Stimulated activated naive CD4-positive, alpha-beta T cell treated with Interleukin-2 at 50 U/mL for 16 hours (primary cell): ENCODE measurements around the gene DDIT3.
"Not testable (repeated sequence)": the region's sequence is repeated elsewhere in the genome, so short reads cannot be mapped to it uniquely, and the experiment has no call there.

Experiments
- DNase-seq: peaks from one replicate; lab custom pipeline; 2025; lab: John Stamatoyannopoulos, UW

Gene DDIT3

GRCh38 chr12:57520053-57520818, at the start of gene DDIT3:
TSS of gene DDIT3 (minus strand) at chr12:57520514. CDS start at chr12:57517406, 3,108 bp downstream.
- DNase-seq: peak; percentile 99

DNA sequence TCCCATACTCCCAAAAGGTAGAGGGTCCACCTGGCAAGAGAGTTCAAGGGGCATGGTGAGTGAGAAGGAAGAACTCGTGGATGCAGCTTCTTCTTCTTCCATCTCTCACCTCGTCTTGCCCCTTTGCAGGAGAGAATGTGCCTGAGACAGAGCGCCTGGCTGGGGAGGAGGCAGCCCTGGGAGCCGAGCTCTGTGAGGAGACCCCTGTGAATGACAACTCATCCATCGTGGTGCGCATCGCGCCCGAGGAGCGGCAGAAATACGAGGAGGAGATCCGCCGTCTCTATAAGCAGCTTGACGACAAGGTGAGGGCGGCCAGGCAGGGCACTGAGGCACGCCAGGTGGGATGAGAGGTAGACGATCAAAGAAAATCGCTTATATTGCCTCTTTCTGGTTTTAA, 49.5 kb upstream of the DDIT3 start:
- no peak for DNase-seq

DNA sequence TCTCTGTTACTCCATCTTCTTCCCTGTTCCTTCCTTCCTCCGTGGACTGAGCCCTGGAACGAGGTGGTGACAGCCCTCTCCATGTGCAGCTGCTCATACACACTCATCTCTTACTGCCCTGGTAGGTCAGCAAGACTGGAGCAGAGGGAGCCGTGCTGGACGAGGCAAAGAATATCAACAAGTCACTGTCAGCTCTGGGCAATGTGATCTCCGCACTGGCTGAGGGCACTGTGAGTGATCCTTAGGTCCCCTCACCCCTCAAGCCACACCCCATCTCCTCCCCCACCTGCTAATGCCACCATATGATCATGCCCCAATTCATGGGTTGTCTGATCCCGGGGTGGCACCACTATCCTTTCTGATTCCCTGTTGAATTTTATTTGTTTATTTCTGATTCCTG, 48.5 kb upstream of the DDIT3 start:
- DNase-seq: no peak

- no peak for DNase-seq
These were observed 43.9 kb upstream of the DDIT3 start for GRCh38 chr12:57564178-57564740.

DNA sequence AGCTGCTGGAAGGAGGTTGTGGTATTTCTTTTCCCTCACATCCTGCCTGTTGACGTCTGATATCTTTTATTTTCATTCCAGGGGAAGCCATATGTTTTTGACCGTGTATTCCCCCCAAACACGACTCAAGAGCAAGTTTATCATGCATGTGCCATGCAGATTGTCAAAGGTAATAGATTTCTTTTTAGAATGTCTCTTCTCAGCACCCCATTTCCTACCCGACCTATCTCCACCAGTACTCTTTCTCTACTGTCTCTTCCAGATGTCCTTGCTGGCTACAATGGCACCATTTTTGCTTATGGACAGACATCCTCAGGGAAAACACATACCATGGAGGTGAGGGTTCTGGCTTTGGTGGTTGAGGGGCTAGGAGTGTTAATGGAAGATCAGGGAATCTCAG, 43.0 kb upstream of the DDIT3 start:
- DNase-seq: no peak

- DNase-seq: not testable (repeated sequence)
These were observed 40.8 kb upstream of the DDIT3 start for GRCh38 chr12:57561117-57561516.

GRCh38 chr12:57560516-57560915, 40.2 kb upstream of the DDIT3 start:
- no peak for DNase-seq

- no peak for DNase-seq
These were observed 38.5 kb upstream of the DDIT3 start for GRCh38 chr12:57558864-57559263.

- DNase-seq: no peak
These were observed 34.6 kb upstream of the DDIT3 start for GRCh38 chr12:57554897-57555296.

DNA sequence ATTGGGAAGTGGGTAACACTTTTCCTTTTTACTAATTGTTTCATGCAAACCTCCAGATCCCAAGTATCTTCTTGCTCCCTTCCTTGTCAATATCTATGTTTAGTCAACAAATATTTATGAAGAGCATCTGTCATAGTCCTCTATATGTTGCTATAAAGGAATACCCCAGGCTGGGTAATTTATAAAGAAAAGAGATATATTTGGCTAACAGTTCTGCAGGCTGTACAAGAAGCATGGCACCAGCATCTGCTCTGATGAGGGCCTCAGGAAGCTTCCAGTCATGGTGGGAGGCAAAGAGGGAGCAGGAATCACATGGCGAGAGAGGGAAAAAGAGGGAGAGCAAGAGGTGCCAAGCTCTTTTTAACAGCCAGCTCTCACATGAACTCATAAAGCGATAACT, 34.1 kb upstream of the DDIT3 start:
- no peak for DNase-seq

- no peak for DNase-seq
These were observed 33.3 kb upstream of the DDIT3 start for GRCh38 chr12:57553343-57554202.

- DNase-seq: no peak
These were observed 32.6 kb upstream of the DDIT3 start for GRCh38 chr12:57552835-57553313.

DNA sequence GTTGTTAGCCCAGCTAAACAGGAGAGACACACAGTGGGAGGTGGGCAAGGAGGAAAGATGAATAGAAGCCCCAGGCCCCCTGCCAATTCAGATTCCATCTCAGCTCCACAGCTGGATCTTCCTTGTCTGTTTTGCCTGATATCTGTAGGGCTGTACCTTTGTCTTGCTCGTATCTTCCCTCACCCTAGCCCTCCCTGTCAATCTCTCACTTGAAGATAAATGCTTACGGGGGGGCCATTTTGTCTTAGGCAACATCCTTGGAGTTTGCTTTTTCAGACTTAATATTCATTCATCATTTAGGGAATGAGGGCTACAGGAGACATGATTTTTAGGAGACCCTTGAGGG, 32.0 kb upstream of the DDIT3 start:
- no peak for DNase-seq

GRCh38 chr12:57551637-57552305, 31.5 kb upstream of the DDIT3 start:
- no peak for DNase-seq

DNA sequence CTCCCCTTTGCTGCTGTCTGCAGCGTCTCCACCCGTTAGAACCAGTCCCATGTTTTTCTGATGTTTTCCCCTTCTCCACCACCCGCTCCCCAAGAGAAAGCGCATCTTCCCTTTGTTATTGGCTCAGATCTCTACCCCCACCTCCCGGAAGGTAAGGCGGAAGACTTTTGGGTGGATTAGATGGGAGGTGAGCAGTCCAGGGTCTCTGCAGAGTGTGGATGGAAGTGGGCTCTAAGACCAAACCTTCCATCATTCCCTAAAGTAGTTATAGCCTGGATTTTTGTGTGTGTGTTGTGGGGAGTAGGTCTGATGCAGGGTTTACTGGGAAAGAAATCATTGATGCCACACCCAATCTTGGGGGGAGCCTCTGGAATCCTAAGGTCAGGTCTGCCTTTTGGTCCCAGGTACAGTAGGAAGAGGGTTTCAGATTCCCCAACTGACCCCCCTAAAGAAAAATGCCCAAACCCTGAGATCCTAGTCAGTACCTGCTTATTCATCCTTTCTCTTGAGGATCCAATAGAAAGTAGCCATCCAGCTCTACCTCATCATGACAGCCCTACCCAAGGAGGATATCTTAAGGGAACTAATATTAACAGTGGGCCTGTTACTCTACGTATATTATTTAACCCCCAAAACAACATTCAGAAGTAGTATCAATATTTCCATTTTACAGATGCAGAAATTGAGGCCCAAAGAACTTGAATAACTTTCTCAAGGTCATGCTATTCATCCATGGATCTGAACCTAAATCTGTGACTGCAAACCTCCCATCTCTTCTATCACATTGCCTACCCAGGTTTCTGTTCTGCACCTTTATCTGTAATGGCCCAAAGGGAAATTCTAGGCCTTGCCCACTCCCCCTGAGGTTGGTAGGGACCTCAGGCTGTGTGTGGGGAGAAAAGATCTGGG, 30.6 kb upstream of the DDIT3 start:
- no peak for DNase-seq

- peak; percentile 22 for DNase-seq
These were observed 29.8 kb upstream of the DDIT3 start, which contains the start of gene KIF5A for GRCh38 chr12:57549909-57550640. TSS of gene KIF5A (plus strand) at chr12:57550044. CDS start at chr12:57550272, 228 bp downstream.

DNA sequence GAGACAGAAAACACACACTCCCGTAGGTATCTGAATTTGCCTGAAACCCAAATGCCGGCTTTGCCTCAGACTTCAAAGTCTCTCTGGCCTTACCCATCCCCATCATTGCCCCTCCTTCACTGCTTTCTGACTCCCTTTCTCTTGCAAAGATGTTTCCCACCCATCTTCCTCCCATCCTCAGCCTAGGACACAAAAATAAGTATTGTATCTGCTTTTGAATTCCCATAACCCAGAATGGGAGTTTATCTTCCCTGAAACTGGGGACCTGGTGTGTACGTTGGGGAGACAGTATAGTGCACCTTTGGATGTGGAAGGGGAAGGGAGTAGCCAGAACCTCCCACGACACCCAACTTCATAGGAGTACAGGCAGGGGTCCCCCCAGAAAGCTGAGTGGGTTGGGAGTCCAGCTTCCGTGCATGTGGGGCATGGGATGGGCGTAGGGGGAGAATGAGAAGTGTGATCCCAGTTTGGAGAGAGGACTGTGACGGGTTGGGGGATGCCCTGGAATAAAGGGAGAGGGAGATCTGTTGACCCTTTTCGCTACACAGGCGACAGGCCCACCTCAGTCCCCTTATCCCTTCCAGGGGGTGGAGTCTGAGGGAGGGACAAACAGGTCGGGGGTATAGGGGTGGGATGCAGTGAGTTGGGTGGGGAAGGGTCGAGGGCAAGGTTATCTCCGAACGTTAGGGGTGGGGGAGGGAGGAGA, 29.0 kb upstream of the DDIT3 start:
- DNase-seq: no peak

GRCh38 chr12:57548488-57548887, 28.2 kb upstream of the DDIT3 start:
- no peak for DNase-seq

DNA sequence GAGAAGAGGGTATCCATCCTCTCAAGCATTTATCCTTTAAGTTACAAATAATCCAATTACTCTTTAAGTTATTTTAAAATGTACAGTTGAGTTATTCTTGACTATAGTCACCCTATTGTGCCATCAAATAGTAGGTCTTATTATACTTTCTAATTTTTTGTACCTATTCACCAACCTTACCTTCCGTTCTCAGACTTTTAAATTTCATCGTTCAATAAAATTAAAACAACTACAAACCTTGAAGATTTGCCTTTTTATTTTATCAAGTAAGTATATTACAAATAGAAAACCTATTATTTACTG, 27.6 kb upstream of the DDIT3 start:
- DNase-seq: no peak
